ENCODE results near the gene TOX2. TPM values are rescaled to one million over a fixed set of nuclear protein-coding genes. Genes with fewer than 3 reads are reported as not detected.

TOX2 gene
- total RNA-seq, 3 donors from 2014 or later (not counting 1 experiment from before 2014, with no cell fraction given) = 0.93 to 1.8 (median 1.2) TPM

- Mint-ChIP-seq H3K9me3 (no peaks in the 10 kb centered on the region), H3K4me1 (no peaks in the 10 kb centered on the region), H3K36me3 (no peaks in the 10 kb centered on the region), H3K27ac (no peak overlapping the region), H3K27me3 (ENCODE audit: low read depth in 2 of 2) (peaks cover 45 to 74% of the 10 kb centered on the region in 2 donors), H3K4me3 (no peak overlapping the region)
- Histone ChIP-seq H3K27ac (ENCODE audit: low read length) (no peak overlapping the region), H3K4me1 (ENCODE audit: control insufficient read depth, insufficient read depth, low read length) (no peaks in the 10 kb centered on the region), H3K36me3 (ENCODE audit: control insufficient read depth, insufficient read depth, low read length) (no peaks in the 10 kb centered on the region), H3K27me3 (ENCODE audit: control insufficient read depth, insufficient read depth, low read length) (no peaks in the 10 kb centered on the region), H3K9me3 (ENCODE audit: control insufficient read depth, insufficient read depth, low read length) (no peaks in the 10 kb centered on the region), H3K4me3 (ENCODE audit: low read length) (no peak overlapping the region)
- intact Hi-C loops (cut with micrococcal nuclease) = no loop called here
- DNase-seq (no peak), ATAC-seq (no peak)
- WGBS (ENCODE audit: insufficient coverage) = no CpG with 5 or more reads among the region's 1 CpG
- TF ChIP-seq CTCF (IDR thresholded peaks at IDR 0.05) = no peak
Measured at GRCh38 chr20:43878776-43879175, 35.9 kb upstream of the TOX2 start.

GRCh38 chr20:43893930-43894329 lies 20.7 kb upstream of the TOX2 start:
- H3K4me3 Mint-ChIP-seq = no peak overlapping the region
- TF ChIP-seq CTCF (IDR thresholded peaks at IDR 0.05) = no peak
- 66% methylated on average over 2 of the region's 2 CpGs for WGBS (ENCODE audit: insufficient coverage)
- H3K27me3 ChIP-seq (ENCODE audit: control insufficient read depth, insufficient read depth, low read length) = peaks cover 6% of the 10 kb centered on the region
- intact Hi-C loops (cut with micrococcal nuclease) = no loop called here
- H3K4me3 ChIP-seq (ENCODE audit: low read length) = no peak overlapping the region
- no peak for ATAC-seq
- DNase-seq = no peak
- H3K4me1 ChIP-seq (ENCODE audit: control insufficient read depth, insufficient read depth, low read length) = no peaks in the 10 kb centered on the region
- peaks cover 9 to 12% of the 10 kb centered on the region in 2 donors for H3K9me3 Mint-ChIP-seq
- H3K27me3 Mint-ChIP-seq (ENCODE audit: low read depth in 2 of 2) = peaks cover 47 to 56% of the 10 kb centered on the region in 2 donors
- peaks cover 4% of the 10 kb centered on the region for H3K9me3 ChIP-seq (ENCODE audit: control insufficient read depth, insufficient read depth, low read length)
- H3K36me3 Mint-ChIP-seq = peaks cover 28% of the 10 kb centered on the region
- no peak overlapping the region for H3K27ac ChIP-seq (ENCODE audit: low read length)
- no peaks in the 10 kb centered on the region for H3K4me1 Mint-ChIP-seq
- H3K27ac Mint-ChIP-seq = no peak overlapping the region
- H3K36me3 ChIP-seq (ENCODE audit: control insufficient read depth, insufficient read depth, low read length) = no peaks in the 10 kb centered on the region

GRCh38 chr20:43894491-43894890 lies 20.2 kb upstream of the TOX2 start:
- Histone ChIP-seq H3K36me3 (ENCODE audit: control insufficient read depth, insufficient read depth, low read length) (no peaks in the 10 kb centered on the region), H3K9me3 (ENCODE audit: control insufficient read depth, insufficient read depth, low read length) (peaks cover 4% of the 10 kb centered on the region), H3K27me3 (ENCODE audit: control insufficient read depth, insufficient read depth, low read length) (peaks cover 7% of the 10 kb centered on the region), H3K4me1 (ENCODE audit: control insufficient read depth, insufficient read depth, low read length) (no peaks in the 10 kb centered on the region), H3K4me3 (ENCODE audit: low read length) (no peak overlapping the region), H3K27ac (ENCODE audit: low read length) (no peak overlapping the region)
- intact Hi-C loops (cut with micrococcal nuclease) = no loop called here
- ATAC-seq (no peak), DNase-seq (no peak)
- 49% methylated on average over 4 of the region's 4 CpGs for WGBS (ENCODE audit: insufficient coverage)
- H3K9me3 Mint-ChIP-seq = peaks cover 8 to 10% of the 10 kb centered on the region in 2 donors
- H3K4me3 Mint-ChIP-seq = no peak overlapping the region
- H3K27me3 Mint-ChIP-seq (ENCODE audit: low read depth in 2 of 2) = peaks cover 48 to 50% of the 10 kb centered on the region in 2 donors
- no peaks in the 10 kb centered on the region for H3K4me1 Mint-ChIP-seq
- no peak for TF ChIP-seq CTCF (IDR thresholded peaks at IDR 0.05)
- peaks cover 22% of the 10 kb centered on the region for H3K36me3 Mint-ChIP-seq
- H3K27ac Mint-ChIP-seq = no peak overlapping the region

- H3K27me3 ChIP-seq (ENCODE audit: control insufficient read depth, insufficient read depth, low read length) = peaks cover 8% of the 10 kb centered on the region
- intact Hi-C loops (cut with micrococcal nuclease) = no loop called here
- DNase-seq (no peak), ATAC-seq (no peak)
- WGBS (ENCODE audit: insufficient coverage) = 90% methylated on average over 4 of the region's 4 CpGs
- H3K9me3 ChIP-seq (ENCODE audit: control insufficient read depth, insufficient read depth, low read length) = no peaks in the 10 kb centered on the region
- H3K4me3 Mint-ChIP-seq = no peak overlapping the region
- H3K27ac Mint-ChIP-seq = no peak overlapping the region
- peaks cover 15% of the 10 kb centered on the region for H3K36me3 Mint-ChIP-seq
- no peaks in the 10 kb centered on the region for H3K4me1 Mint-ChIP-seq
- peaks cover 43 to 44% of the 10 kb centered on the region in 2 donors for H3K27me3 Mint-ChIP-seq (ENCODE audit: low read depth in 2 of 2)
- no peaks in the 10 kb centered on the region for H3K4me1 ChIP-seq (ENCODE audit: control insufficient read depth, insufficient read depth, low read length)
- TF ChIP-seq CTCF (IDR thresholded peaks at IDR 0.05) = no peak
- no peak overlapping the region for H3K27ac ChIP-seq (ENCODE audit: low read length)
- H3K36me3 ChIP-seq (ENCODE audit: control insufficient read depth, insufficient read depth, low read length) = no peaks in the 10 kb centered on the region
- peaks cover 7 to 9% of the 10 kb centered on the region in 2 donors for H3K9me3 Mint-ChIP-seq
- H3K4me3 ChIP-seq (ENCODE audit: low read length) = no peak overlapping the region
Measured at GRCh38 chr20:43895235-43895634, 19.4 kb upstream of the TOX2 start.
